Tongue (tissue), 2 donors: ENCODE measurements around the gene PRMT9. TPM values are rescaled to one million over a fixed set of nuclear protein-coding genes. Genes with fewer than 3 reads are reported as not detected.

ENCODE experiments used
- DNase-seq: peaks from one replicate; pipeline ENCODE4 v3.0.0-alpha.2; 2015
- total RNA-seq: library from RNA; depleted of rRNA; stranded (reverse); fragments of >200 nt; gene quantifications from one replicate; pipeline ENCODE4 v1.2.3, GENCODE V29; 2014

The PRMT9 gene
- total RNA-seq, 1 donor from 2014 or later = 19.3 TPM

GRCh38 chr4:147678796-147679549 is 5.0 kb downstream of the PRMT9 start:
- DNase-seq = no peak

DNA sequence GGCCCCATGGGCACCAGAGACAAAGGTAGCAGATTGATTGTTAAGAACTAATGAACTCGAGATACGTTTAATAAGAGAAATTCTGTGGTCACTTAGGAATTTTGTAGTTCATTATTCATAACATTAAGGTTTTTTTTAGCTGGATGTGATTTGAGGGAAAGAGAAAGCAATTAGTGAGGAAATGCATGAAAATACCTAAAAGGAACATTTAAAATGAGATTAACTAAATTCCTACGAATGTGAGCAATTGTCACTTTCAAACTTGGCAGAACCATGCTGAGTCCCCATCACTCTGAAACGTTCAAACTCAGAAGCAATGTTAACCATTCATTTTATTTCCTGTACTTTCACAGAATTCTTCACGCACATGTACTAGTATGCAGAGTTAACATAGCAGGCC is 5.9 kb downstream of the PRMT9 start:
- DNase-seq = no peak

GRCh38 chr4:147674496-147674895 is 9.5 kb downstream of the PRMT9 start:
- no peak for DNase-seq

GRCh38 chr4:147674073-147674472 is 9.9 kb downstream of the PRMT9 start:
- DNase-seq = no peak

- DNase-seq = peak; percentile 22
Measured at GRCh38 chr4:147658501-147658900, 25.5 kb downstream of the PRMT9 start.

GRCh38 chr4:147655639-147656038 is 28.3 kb downstream of the PRMT9 start:
- DNase-seq = no peak

GRCh38 chr4:147651563-147651962 is 32.4 kb downstream of the PRMT9 start:
- no peak for DNase-seq

DNA sequence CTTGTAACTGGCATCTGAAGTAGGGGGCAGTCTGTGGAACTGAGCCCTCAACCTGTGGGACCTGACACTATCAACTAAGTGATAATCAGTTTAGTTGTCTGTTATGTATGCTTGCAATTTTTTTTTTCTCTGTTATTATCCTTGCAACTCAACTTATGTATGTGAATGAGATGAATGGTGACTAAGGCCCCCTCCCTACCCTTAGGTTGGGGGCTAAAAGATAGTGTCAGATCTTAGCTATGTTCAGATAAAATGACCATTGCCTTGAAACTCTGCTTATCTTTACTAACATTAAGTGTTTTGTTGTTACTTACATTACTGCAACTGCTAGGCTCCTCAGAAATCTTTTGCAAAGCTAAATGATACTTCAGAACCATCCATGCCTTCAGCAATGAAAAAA is 35.3 kb downstream of the PRMT9 start:
- no peak for DNase-seq

DNA sequence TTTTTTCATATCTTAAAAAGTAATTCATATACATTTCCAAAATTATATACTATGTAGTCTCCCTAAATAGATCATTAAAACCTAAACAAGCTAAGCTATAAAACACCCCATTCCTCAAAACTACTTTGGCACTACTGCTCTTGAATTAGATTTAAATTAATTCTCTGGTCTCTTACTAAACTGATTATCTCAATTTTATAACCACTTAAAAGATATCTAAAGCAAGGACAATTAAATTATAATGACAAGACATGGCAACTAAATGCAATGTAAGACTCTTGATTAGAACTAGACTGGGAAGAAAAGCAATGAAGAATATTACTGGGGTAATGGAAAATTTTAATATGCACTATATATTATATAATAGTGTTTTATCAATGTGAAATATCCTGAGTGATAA is 38.9 kb downstream of the PRMT9 start:
- DNase-seq = no peak

DNA sequence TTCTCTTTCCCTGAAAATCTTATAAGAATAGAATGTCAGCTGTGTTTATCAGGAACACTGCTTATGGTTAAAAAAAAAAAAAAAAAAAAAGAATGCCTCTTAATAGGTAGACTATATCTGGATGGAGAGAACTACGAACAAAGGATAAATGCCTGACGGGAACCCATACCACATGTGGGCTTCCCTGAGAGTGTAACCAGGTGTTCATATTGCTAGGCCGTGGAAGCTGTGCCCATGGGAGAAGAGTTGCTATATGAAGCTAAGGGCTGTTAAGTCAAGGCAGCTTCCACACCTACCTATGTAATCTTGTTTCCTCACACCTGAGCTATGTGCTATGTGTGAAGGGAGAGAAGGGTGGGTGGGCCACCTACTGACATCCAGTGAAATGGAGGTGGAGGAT is 39.5 kb downstream of the PRMT9 start:
- DNase-seq = no peak

GRCh38 chr4:147643616-147644015 is 40.3 kb downstream of the PRMT9 start:
- DNase-seq = no peak

- no peak for DNase-seq
Measured at GRCh38 chr4:147640331-147640730, 43.6 kb downstream of the PRMT9 start.

- DNase-seq = peak; percentile 33
Measured at GRCh38 chr4:147639388-147639787, 44.6 kb downstream of the PRMT9 start.

- DNase-seq = no peak
Measured at GRCh38 chr4:147638942-147639341, 45.0 kb downstream of the PRMT9 start.

DNA sequence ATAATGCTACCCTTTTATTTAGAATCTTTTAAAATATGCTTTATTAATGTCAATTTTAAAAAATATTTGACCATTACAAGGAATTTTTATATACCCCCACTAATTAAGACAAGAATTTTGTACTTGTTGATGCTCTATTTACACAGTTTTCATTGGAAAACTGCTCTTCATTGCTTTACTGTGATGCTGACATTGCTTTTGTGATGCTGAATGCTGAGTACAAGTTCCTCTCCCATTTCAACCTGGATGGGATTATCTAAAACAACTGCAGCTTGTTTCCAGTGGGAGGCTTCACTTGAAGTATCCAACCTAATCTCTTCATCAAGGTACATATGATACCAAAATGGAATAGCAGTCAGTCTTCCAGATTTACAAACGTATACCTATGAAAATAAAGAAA is 45.6 kb downstream of the PRMT9 start:
- no peak for DNase-seq

- DNase-seq = no peak
Measured at GRCh38 chr4:147635348-147635747, 48.6 kb downstream of the PRMT9 start.

GRCh38 chr4:147633643-147634042 is 50.3 kb downstream of the PRMT9 start:
- no peak for DNase-seq

- DNase-seq = no peak
Measured at GRCh38 chr4:147633113-147633512, 50.9 kb downstream of the PRMT9 start.

GRCh38 chr4:147629783-147630730 is 53.9 kb downstream of the PRMT9 start:
- no peak for DNase-seq

DNA sequence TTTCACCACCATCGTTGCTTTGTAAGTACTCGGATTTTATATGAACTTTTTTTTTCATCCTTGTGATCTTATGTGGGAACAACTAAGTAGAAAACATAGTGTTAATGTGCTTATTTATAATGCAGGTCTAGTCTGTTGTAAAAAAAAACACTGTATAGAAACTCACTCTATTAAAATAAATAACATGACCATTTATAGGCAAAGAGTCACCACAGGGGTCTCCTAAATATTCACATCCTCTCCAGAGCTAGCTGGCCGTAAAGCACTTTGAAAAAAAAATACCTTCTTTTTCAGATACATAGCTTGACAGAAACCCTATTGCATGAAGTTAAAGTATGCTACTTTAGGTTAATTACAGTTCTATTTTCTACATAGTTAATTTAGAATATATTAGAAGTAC is 55.5 kb downstream of the PRMT9 start:
- no peak for DNase-seq

- no peak for DNase-seq
Measured at GRCh38 chr4:147626903-147627302, 57.1 kb downstream of the PRMT9 start.

DNA sequence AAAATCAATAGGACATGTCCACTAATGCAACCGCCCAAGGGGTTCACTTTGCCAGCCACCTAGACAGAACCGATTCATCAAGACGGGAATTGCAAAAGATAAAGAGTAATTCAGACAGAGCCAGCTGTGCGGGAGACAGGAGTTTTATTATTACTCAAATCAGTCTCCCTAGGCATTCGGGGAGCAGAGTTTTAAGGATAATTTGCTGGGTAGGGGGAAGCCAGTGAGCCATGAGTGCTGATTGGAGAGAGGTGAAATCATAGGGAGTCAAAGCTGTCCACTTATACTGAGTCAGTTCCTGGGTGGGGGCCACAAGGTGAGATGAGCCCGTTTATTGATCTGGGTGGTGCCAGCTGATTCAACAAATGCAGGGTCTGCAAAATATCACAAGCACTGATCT is 58.2 kb downstream of the PRMT9 start:
- no peak for DNase-seq

DNA sequence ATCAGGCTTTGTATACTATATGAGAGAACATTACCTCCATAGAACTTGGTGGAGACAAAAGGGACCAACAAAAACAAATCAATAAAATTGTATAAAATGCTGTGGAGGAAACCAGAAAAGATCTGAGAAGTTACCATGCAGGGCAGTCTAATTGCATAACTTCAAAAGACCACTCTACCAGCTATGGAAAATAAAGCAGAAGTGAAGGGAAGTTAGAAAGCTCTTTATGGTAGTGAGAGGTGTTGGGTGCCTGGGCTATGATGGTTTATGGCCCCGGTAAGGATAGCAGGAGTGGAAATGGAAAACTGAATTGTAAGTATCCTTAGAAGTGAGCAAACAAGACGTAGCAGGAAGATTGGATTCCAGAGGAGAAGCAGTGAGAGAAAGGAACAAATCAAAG is 63.6 kb downstream of the PRMT9 start:
- DNase-seq = no peak
